Fibroblast of the aortic adventitia (primary cell): ENCODE measurements around the gene MYADM. TPM values are rescaled to one million over a fixed set of nuclear protein-coding genes. Genes with fewer than 3 reads are reported as not detected.

ENCODE experiments used
- DNase-seq: peaks from one replicate; pipeline ENCODE4 v3.0.0-alpha.2; 2010; ENCODE audit warnings: low read depth
- H3K4me3 ChIP-seq: 2 replicates; pipeline ENCODE4 v1.5.1; 2011; ENCODE audit warnings: low read depth, mild to moderate bottlenecking, control low read depth, low read length, moderate library complexity
- total RNA-seq: library from RNA; depleted of rRNA; stranded (reverse); fragments of >200 nt; gene quantifications from 2 replicates; pipeline ENCODE4 v1.2.3, GENCODE V29; 2012; ENCODE audit warnings: low replicate concordance
- TF ChIP-seq, protein P1 (sequence below): IDR thresholded peaks from 2 replicates; pipeline ENCODE4 v1.5.1; 2011; ENCODE audit warnings: mild to moderate bottlenecking, low read length, control low read depth, inconsistent platforms; ENCODE audit not compliant: insufficient read depth

MYADM gene
- total RNA-seq, 1 donor = 30.2 TPM

DNA sequence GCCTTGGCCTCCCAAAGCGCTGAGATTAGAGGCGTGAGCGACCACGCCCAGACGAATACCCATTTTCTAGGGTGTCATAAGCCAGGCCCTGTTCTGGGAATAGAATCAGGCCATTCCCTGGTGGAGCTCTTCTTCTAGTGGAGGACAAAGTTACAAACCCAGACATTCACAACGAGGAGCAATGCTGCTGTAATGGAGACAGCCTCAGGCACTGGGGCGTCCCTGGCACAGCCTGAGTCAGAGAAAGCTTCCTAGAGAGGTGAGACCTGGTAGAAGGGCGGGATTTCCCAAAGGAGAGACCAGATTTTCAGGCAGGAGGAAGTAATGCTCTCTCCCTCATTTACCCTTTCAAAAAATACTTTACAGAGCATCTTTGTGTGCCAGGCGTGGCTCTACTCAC lies 27.0 kb downstream of the MYADM start:
- no peak for DNase-seq
- TF ChIP-seq, protein P1, sequence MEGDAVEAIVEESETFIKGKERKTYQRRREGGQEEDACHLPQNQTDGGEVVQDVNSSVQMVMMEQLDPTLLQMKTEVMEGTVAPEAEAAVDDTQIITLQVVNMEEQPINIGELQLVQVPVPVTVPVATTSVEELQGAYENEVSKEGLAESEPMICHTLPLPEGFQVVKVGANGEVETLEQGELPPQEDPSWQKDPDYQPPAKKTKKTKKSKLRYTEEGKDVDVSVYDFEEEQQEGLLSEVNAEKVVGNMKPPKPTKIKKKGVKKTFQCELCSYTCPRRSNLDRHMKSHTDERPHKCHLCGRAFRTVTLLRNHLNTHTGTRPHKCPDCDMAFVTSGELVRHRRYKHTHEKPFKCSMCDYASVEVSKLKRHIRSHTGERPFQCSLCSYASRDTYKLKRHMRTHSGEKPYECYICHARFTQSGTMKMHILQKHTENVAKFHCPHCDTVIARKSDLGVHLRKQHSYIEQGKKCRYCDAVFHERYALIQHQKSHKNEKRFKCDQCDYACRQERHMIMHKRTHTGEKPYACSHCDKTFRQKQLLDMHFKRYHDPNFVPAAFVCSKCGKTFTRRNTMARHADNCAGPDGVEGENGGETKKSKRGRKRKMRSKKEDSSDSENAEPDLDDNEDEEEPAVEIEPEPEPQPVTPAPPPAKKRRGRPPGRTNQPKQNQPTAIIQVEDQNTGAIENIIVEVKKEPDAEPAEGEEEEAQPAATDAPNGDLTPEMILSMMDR = no peak
- no peak overlapping the region for H3K4me3 ChIP-seq

DNA sequence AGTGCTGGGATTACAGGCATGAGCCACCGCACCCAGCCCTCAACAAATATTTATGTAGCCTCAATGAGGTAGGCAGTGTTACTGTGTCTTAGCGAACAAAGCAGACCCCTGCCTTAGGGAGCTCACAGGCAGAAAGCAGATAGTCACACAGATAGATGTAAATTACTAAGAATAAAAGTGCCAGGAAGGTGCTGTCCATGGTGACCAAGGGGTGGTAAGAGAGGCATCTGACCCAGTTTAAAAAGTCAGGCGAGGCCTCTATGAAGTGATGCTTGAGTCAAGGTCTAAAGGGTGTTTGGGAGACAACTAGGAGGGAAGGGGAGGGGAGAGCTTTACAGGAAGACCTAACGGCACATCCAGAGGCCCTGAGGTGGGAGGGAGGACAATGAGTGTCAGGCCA lies 29.0 kb downstream of the MYADM start:
- TF ChIP-seq, protein P1 = no peak
- DNase-seq = no peak
- H3K4me3 ChIP-seq = no peak overlapping the region

DNA sequence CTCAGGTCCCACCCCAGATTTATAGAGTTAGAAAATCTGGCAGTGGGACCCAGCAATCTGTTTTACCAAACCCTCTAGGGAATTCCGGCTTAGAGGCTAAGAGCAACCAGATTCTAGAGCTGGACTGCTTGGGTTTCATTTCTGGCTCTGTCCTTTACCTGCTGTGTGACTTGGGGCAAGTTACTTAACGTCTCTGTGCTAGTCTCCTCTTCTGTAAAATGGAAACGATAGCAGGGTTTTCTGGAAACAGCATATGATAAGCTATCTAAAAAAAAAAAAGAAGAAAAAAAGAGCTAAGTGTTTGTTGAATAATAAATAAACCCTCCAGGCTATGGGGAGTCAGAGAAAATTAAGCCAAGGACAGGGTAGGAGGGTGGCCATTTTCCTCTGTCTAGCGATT lies 29.8 kb downstream of the MYADM start:
- no peak overlapping the region for H3K4me3 ChIP-seq
- no peak for DNase-seq
- TF ChIP-seq, protein P1 = no peak

DNA sequence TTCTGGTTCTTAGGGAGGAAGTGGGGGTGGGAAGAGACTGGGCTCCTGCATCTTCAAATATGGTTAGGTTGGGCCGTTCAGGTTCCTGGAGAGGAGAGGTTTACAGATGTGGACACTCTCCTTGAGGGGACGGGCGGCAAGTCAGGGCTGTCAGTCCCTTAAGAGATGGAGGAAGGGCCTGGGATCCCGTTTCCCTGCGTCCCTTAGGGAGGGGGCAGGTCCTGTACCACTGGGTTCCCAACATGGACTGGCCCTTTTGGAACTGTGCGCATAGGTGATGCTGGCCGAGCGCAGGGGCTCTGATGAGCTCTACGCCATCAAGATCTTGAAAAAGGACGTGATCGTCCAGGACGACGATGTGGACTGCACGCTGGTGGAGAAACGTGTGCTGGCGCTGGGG lies 30.5 kb downstream of the MYADM start:
- TF ChIP-seq, protein P1 = no peak
- DNase-seq = no peak
- no peak overlapping the region for H3K4me3 ChIP-seq

DNA sequence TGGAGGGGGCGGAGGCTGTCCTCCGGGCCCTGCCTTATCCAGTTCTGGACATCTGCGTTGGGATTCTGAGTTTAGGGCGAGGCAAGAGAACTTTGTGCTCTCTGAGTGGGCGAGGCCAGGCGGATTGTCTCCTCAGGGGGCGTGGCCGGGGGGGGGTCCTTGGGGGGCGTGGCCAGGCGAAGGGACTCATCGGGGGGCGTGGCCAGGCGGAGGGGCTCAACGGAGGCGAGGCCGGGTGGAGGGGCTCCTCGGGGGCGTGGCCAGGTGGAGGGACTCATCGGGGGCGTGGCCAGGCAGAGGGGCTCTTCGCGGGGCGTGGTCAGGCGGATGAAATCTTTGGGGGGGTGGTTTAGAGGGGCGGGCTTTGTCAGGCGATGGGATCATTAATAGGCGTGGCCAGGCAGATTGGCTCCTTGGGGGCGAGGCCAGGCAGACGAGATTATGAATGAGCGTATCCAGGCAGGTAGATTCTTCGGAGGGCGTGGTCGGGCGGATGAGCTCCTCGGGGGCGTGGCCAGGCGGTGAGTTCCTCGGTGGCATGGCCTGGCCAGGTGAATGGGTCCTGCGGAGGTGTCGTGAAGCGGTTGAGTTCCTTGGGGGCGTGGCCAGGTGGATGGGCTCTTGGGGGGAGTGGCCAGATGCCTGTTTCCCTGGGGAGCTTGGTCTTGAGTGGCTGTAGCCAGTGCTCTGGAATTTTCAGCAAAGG lies 31.1 kb downstream of the MYADM start:
- DNase-seq = no peak
- TF ChIP-seq, protein P1 = no peak
- no peak overlapping the region for H3K4me3 ChIP-seq

DNA sequence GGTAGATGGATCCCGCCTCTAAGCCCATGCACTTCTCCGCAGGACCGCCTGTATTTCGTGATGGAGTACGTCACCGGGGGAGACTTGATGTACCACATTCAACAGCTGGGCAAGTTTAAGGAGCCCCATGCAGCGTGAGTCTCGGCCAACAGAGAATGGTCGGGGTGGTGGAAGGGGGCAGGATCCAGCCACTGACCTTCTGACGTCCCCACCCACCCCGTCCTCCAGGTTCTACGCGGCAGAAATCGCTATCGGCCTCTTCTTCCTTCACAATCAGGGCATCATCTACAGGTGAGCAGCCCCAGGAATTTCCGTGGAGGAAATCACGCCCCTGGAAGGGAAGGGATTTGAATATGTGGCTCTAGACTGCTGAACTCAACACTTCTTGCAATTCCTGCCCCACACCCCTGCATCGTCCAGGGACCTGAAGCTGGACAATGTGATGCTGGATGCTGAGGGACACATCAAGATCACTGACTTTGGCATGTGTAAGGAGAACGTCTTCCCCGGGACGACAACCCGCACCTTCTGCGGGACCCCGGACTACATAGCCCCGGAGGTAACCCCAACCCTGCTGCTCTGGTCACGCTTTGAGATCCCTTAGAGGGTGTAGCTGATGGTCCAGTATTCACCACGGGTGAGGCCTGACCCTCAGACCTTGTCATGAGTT lies 32.6 kb downstream of the MYADM start:
- TF ChIP-seq, protein P1 = no peak
- no peak for DNase-seq
- no peak overlapping the region for H3K4me3 ChIP-seq
